Hepatocyte (in vitro differentiated cells): ENCODE data around the gene TRIM59. TPM values are rescaled to one million over a fixed set of nuclear protein-coding genes. Genes with fewer than 3 reads are reported as not detected.

ENCODE experiments used
- DNase-seq: peaks from one replicate; pipeline ENCODE4 v3.0.0-alpha.2; 2016; ENCODE audit warnings: low spot score
- H2AFZ ChIP-seq: fragments of 200-600 bp; sonication (generic); 2 replicates; pipeline ENCODE4 v1.6.0; 2016; ENCODE audit warnings: antibody characterized with exemption, mild to moderate bottlenecking
- H3K27ac ChIP-seq: fragments of 200-600 bp; sonication (generic); 2 replicates; pipeline ENCODE4 v1.5.1; 2016; ENCODE audit warnings: mild to moderate bottlenecking
- H3K27me3 ChIP-seq: fragments of 200-600 bp; sonication (generic); 2 replicates; pipeline ENCODE4 v1.6.1; 2016
- H3K36me3 ChIP-seq: fragments of 200-600 bp; sonication (generic); replicated peaks from 2 replicates; pipeline ENCODE4 v1.5.1; 2016; ENCODE audit warnings: low read depth; ENCODE audit not compliant: insufficient read depth
- H3K4me1 ChIP-seq: fragments of 200-600 bp; sonication (generic); 2 replicates; pipeline ENCODE4 v1.5.1; 2016; ENCODE audit warnings: mild to moderate bottlenecking, moderate library complexity; ENCODE audit not compliant: insufficient read depth
- H3K4me2 ChIP-seq: fragments of 200-600 bp; sonication (generic); 2 replicates; pipeline ENCODE4 v1.6.0; 2016
- H3K4me3 ChIP-seq: fragments of 200-600 bp; sonication (generic); 2 replicates; pipeline ENCODE4 v1.5.1; 2016; ENCODE audit warnings: mild to moderate bottlenecking
- H3K79me2 ChIP-seq: fragments of 200-600 bp; sonication (generic); 2 replicates; pipeline ENCODE4 v1.6.0; 2017; ENCODE audit warnings: mild to moderate bottlenecking
- H3K9me2 ChIP-seq: fragments of 200-600 bp; sonication (generic); replicated peaks from 2 replicates; pipeline ENCODE4 v1.6.0; 2017; ENCODE audit warnings: mild to moderate bottlenecking; ENCODE audit not compliant: insufficient read depth
- H3K9me3 ChIP-seq: fragments of 200-600 bp; sonication (generic); 2 replicates; pipeline ENCODE4 v1.5.1; 2016; ENCODE audit warnings: low read depth, mild to moderate bottlenecking
- H4K20me1 ChIP-seq: fragments of 200-600 bp; sonication (generic); 2 replicates; pipeline ENCODE4 v1.6.0; 2016; ENCODE audit warnings: mild to moderate bottlenecking; ENCODE audit not compliant: insufficient read depth, poor library complexity, severe bottlenecking
- EZH2 ChIP-seq: fragments of 200-600 bp; sonication (generic); IDR thresholded peaks from 2 replicates; pipeline ENCODE4 v1.6.1; 2016; ENCODE audit warnings: antibody characterized with exemption, mild to moderate bottlenecking, borderline replicate concordance
- EZH2phosphoT487 ChIP-seq: fragments of 200-600 bp; sonication (generic); IDR thresholded peaks from one replicate; pipeline ENCODE4 v1.6.1; 2018; ENCODE audit warnings: antibody characterized with exemption, mild to moderate bottlenecking, low read depth, moderate library complexity; ENCODE audit not compliant: unreplicated experiment, severe bottlenecking
- WGBS: methylation state at CpG from one replicate; pipeline ENCODE4 v1.1.6; 2016; ENCODE audit warnings: low lambda C conversion rate; ENCODE audit errors: missing lambda C conversion rate; 5-methylcytosine and 5-hydroxymethylcytosine counted together
- polyA plus RNA-seq: library from polyadenylated mRNA; unstranded; fragments of >200 nt; fragmentation: Nextera tagmentation; extraction: Ambion mirVana; gene quantifications from 2 replicates; pipeline ENCODE4 v1.2.1, GENCODE V29; 2016
- total RNA-seq: library from RNA; depleted of rRNA; stranded (reverse); fragments of >200 nt; gene quantifications from 2 replicates; pipeline ENCODE4 v1.2.3, GENCODE V29; 2014
- TF ChIP-seq, protein P1 (sequence below): fragments of 200-600 bp; sonication (generic); IDR thresholded peaks from 2 replicates; pipeline ENCODE4 v1.5.1; 2016; ENCODE audit warnings: antibody characterized with exemption, mild to moderate bottlenecking; ENCODE audit not compliant: poor library complexity

TRIM59 gene
- total and polyA plus RNA-seq, 2 experiments from 2014 or later, result 6.4 to 14.0 TPM

DNA sequence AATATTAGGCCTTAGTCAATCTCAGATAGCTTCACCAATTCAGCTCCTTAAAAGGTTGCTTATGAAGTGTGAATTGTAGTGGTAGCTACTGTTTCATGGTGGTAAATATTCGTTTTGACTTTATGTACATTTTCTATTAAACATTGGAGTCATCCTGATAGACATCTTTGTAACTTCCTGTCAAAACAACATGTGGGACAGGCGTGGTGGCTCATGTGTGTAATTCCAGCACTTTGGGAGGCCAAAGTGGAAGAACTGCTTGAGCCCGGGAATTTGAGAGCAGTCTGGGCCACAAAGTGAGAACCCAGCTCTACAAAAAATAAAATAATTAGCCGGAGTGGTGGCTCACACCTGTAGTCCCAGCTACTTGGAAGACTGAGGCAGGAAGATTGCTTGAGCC is 2.0 kb upstream of the TRIM59 start:
- H3K79me2 ChIP-seq, result peaks cover 22% of the 10 kb centered on the region

DNA sequence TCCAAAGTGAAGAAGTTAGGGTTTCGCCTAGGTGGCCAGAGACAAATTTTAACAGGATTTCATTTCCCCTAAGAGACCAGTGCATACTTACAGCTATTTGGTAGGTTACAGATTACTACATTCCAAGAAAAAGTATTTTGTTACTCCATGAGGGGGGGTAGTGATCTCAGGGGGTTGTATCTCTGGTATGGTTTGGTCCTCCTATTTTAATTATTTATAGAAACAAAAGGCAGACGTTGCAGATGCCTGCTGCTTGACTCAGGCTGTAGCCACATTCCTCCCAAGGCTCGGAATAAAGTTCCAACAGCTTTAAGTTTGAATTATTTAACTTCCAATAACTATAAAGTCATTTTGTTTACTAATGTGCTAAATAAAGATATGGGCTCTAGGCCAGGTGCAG is 1.3 kb upstream of the TRIM59 start:
- Histone ChIP-seq H3K27me3 (no peaks in the 10 kb centered on the region), H2AFZ (no peak overlapping the region), H3K4me3 (no peak overlapping the region), H3K9me3 (no peaks in the 10 kb centered on the region), H3K36me3 (no peaks in the 10 kb centered on the region), H3K9me2 (no peaks in the 10 kb centered on the region), H3K79me2 (peaks cover 28% of the 10 kb centered on the region), H3K27ac (peak overlapping the region; percentile 87), H4K20me1 (no peaks in the 10 kb centered on the region), H3K4me1 (peaks cover 4% of the 10 kb centered on the region), H3K4me2 (peak overlapping the region; percentile 83)
- no peak for DNase-seq
- TF ChIP-seq EZH2phosphoT487, result no peak
- TF ChIP-seq, protein P1, sequence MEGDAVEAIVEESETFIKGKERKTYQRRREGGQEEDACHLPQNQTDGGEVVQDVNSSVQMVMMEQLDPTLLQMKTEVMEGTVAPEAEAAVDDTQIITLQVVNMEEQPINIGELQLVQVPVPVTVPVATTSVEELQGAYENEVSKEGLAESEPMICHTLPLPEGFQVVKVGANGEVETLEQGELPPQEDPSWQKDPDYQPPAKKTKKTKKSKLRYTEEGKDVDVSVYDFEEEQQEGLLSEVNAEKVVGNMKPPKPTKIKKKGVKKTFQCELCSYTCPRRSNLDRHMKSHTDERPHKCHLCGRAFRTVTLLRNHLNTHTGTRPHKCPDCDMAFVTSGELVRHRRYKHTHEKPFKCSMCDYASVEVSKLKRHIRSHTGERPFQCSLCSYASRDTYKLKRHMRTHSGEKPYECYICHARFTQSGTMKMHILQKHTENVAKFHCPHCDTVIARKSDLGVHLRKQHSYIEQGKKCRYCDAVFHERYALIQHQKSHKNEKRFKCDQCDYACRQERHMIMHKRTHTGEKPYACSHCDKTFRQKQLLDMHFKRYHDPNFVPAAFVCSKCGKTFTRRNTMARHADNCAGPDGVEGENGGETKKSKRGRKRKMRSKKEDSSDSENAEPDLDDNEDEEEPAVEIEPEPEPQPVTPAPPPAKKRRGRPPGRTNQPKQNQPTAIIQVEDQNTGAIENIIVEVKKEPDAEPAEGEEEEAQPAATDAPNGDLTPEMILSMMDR, result no peak
- TF ChIP-seq EZH2, result no peak
- 75% methylated on average over 3 of the region's 3 CpGs for WGBS

More for the DNA sequence above, 2.0 kb upstream of the TRIM59 start:
- no peak overlapping the region for H3K4me2 ChIP-seq
- no peaks in the 10 kb centered on the region for H3K9me2 ChIP-seq
- no peak overlapping the region for H3K27ac ChIP-seq
- no peak overlapping the region for H2AFZ ChIP-seq
- no peaks in the 10 kb centered on the region for H4K20me1 ChIP-seq
- no peak for DNase-seq
- H3K4me3 ChIP-seq, result no peak overlapping the region
- 91% methylated on average over 4 of the region's 4 CpGs for WGBS
- H3K9me3 ChIP-seq, result no peaks in the 10 kb centered on the region
- H3K36me3 ChIP-seq, result no peaks in the 10 kb centered on the region
- peaks cover 4% of the 10 kb centered on the region for H3K4me1 ChIP-seq
- TF ChIP-seq, protein P1, result no peak
- no peak for TF ChIP-seq EZH2phosphoT487
- no peak for TF ChIP-seq EZH2
- H3K27me3 ChIP-seq, result no peaks in the 10 kb centered on the region

DNA sequence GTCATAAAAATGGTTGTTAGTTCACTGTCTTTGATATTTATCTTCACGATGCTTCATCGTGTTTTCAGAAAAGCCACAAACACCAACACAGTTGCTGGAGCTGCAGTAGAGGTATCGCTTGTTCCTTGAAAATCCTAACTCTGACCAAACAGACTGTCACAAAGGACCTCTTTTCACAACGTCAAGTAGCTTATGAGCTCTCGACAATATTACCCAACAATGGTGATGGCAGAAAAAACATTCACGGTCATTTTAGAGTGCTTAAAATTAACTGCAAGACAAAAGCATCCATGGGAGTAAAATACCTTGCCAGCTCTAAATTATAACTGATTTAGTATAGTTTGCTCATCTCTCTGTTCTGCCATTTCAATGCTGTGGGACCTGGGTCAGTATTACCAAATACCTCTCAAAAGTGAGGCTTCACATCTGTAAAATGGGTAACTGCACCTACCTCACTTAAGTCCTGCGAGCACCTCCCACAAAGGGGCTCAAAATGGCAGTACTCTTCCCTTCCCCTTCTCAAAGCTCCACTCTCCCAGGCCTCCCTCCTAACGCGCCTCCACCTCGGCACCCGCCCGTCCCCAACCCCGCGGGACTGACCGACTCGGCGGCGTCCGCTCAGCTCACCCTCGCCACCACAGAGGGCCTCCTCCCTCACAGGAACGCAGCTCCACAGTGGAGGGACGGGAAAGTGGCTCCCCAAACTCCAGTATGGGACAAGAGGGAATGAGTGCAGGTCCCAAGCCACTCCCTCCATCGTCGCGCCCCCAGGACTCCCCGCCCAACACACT is 546 bp downstream of the TRIM59 start:
- no peaks in the 10 kb centered on the region for H4K20me1 ChIP-seq
- H3K4me1 ChIP-seq, result peaks cover 4% of the 10 kb centered on the region
- no peaks in the 10 kb centered on the region for H3K36me3 ChIP-seq
- peaks cover 45% of the 10 kb centered on the region for H3K79me2 ChIP-seq
- H2AFZ ChIP-seq, result peak overlapping the region; percentile 70
- H3K27me3 ChIP-seq, result no peaks in the 10 kb centered on the region
- H3K9me2 ChIP-seq, result no peaks in the 10 kb centered on the region
- H3K9me3 ChIP-seq, result no peaks in the 10 kb centered on the region
- H3K27ac ChIP-seq, result peak overlapping the region; percentile 82
- no peak for DNase-seq
- TF ChIP-seq, protein P1, result peak; percentile 15
- no peak for TF ChIP-seq EZH2phosphoT487
- H3K4me2 ChIP-seq, result peak overlapping the region; percentile 83
- peak overlapping the region; percentile 64 for H3K4me3 ChIP-seq
- WGBS, result 1% methylated on average over 26 of the region's 26 CpGs
